PFSK-1 (cell line): ENCODE measurements around the gene STPG4.
A peak's percentile ranks its signal among the peaks of the same experiment; 100 is the strongest.

Experiments used
- FOXP2 ChIP-seq: optimal IDR thresholded peaks from 2 replicates; pipeline ENCODE3; 2011; ENCODE audit warnings: borderline replicate concordance, control low read depth, inconsistent platforms; ENCODE audit not compliant: insufficient read depth; ENCODE audit errors: extremely low read length, extremely low read depth
- POLR2AphosphoS5 ChIP-seq: IDR thresholded peaks from 2 replicates; pipeline ENCODE4 v1.6.1; 2012; ENCODE audit warnings: low read depth, mild to moderate bottlenecking, control low read depth, low read length, moderate library complexity
- REST ChIP-seq, 2 experiments: IDR thresholded peaks; 2 replicates each; pipeline versions ENCODE4 v1.6.1 to v1.8.0; 2011 to 2012; ENCODE audit warnings: low read depth in 2 of 2, low read length in 2 of 2, control low read depth in 1 of 2, inconsistent platforms in 1 of 2, mild to moderate bottlenecking in 1 of 2, moderate library complexity in 1 of 2; ENCODE audit not compliant: insufficient read depth in 1 of 2
- SIN3A ChIP-seq: IDR thresholded peaks from 2 replicates; pipeline ENCODE4 v1.6.1; 2012; ENCODE audit warnings: mild to moderate bottlenecking, low read length, moderate library complexity, borderline replicate concordance; ENCODE audit not compliant: insufficient read depth
- TAF1 ChIP-seq: IDR thresholded peaks from 2 replicates; pipeline ENCODE4 v1.6.1; 2012; ENCODE audit warnings: low read length, control low read depth, borderline replicate concordance; ENCODE audit not compliant: insufficient read depth

STPG4 gene

GRCh38 chr2:47158576-47158975, 3.5 kb upstream of the STPG4 start:
- TF ChIP-seq SIN3A (no peak), POLR2AphosphoS5 (peak; percentile 57)

GRCh38 chr2:47152803-47153202, 2.3 kb downstream of the STPG4 start:
- no peak for TF ChIP-seq FOXP2
- no peak for TF ChIP-seq SIN3A
- no peak for TF ChIP-seq POLR2AphosphoS5
- no peak for TF ChIP-seq TAF1
- no peak for TF ChIP-seq REST (IDR thresholded peaks at IDR 0.05; ENCODE audit: insufficient read depth in 1 of 2, low read depth in 2 of 2, low read length in 2 of 2)

- TF ChIP-seq POLR2AphosphoS5 (no peak), REST (IDR thresholded peaks at IDR 0.05; ENCODE audit: insufficient read depth in 1 of 2, low read depth in 2 of 2, low read length in 2 of 2) (no peak), FOXP2 (no peak), TAF1 (no peak), SIN3A (no peak)
Observed at GRCh38 chr2:47150175-47150574, 4.9 kb downstream of the STPG4 start.

GRCh38 chr2:47147021-47147420, 8.1 kb downstream of the STPG4 start:
- TF ChIP-seq TAF1 (no peak), FOXP2 (no peak), REST (IDR thresholded peaks at IDR 0.05; ENCODE audit: insufficient read depth in 1 of 2, low read depth in 2 of 2, low read length in 2 of 2) (no peak), POLR2AphosphoS5 (no peak), SIN3A (no peak)

GRCh38 chr2:47145466-47145865, 9.6 kb downstream of the STPG4 start:
- TF ChIP-seq TAF1 (no peak), POLR2AphosphoS5 (no peak), FOXP2 (no peak), REST (IDR thresholded peaks at IDR 0.05; ENCODE audit: insufficient read depth in 1 of 2, low read depth in 2 of 2, low read length in 2 of 2) (no peak), SIN3A (no peak)

GRCh38 chr2:47141520-47141919, 13.6 kb downstream of the STPG4 start:
- TF ChIP-seq POLR2AphosphoS5 = no peak
- no peak for TF ChIP-seq REST (IDR thresholded peaks at IDR 0.05; ENCODE audit: insufficient read depth in 1 of 2, low read depth in 2 of 2, low read length in 2 of 2)
- no peak for TF ChIP-seq SIN3A
- no peak for TF ChIP-seq FOXP2
- TF ChIP-seq TAF1 = no peak
